Measurements from ENCODE around the gene CTNNA3. TPM values are rescaled to one million over a fixed set of nuclear protein-coding genes. Genes with fewer than 3 reads are reported as not detected.

The CTNNA3 gene
- total RNA-seq, 1 experiment from 2014 or later: 0.20 TPM

DNA sequence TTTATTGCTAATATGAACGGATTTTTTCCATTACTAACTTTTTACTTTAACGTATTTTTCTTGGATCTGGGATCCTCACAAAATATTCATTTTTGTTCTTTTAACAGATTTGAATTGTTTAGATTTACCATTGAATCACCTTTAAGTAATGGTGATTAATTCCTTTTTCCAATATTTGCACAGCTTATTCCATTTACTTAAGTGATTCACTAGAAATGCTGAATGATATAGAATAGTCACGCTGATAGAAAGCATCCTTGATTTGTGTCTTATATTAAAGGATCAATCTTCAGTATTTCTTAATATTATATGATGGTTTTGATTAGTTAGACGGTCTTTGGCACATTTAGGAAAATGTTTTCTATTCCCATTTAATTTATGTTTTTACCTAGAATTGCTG is 886.6 kb downstream of the CTNNA3 start:
- ChIA-PET POLR2A (no interaction called here), CTCF (no interaction called here)
- no peaks in the 10 kb centered on the region for H3K4me1 Mint-ChIP-seq (ENCODE audit: low read depth, unreplicated experiment)
- intact Hi-C loops (cut with micrococcal nuclease; ENCODE audit: unreplicated experiment): no loop called here
- Histone ChIP-seq H3K36me3 (ENCODE audit: control insufficient read depth, insufficient read depth, low read length) (no peaks in the 10 kb centered on the region), H3K9me3 (no peaks in the 10 kb centered on the region), H3K4me3 (ENCODE audit: low read depth, low read length) (no peak overlapping the region), H3K27me3 (replicated peaks; ENCODE audit: control insufficient read depth, insufficient read depth, low read length) (no peaks in the 10 kb centered on the region), H3K4me1 (no peaks in the 10 kb centered on the region)
- no peak for DNase-seq
- H3K4me3 Mint-ChIP-seq (ENCODE audit: unreplicated experiment): no peak overlapping the region
- H3K36me3 Mint-ChIP-seq (ENCODE audit: insufficient read depth, unreplicated experiment): no peaks in the 10 kb centered on the region
- TF ChIP-seq, protein P1, sequence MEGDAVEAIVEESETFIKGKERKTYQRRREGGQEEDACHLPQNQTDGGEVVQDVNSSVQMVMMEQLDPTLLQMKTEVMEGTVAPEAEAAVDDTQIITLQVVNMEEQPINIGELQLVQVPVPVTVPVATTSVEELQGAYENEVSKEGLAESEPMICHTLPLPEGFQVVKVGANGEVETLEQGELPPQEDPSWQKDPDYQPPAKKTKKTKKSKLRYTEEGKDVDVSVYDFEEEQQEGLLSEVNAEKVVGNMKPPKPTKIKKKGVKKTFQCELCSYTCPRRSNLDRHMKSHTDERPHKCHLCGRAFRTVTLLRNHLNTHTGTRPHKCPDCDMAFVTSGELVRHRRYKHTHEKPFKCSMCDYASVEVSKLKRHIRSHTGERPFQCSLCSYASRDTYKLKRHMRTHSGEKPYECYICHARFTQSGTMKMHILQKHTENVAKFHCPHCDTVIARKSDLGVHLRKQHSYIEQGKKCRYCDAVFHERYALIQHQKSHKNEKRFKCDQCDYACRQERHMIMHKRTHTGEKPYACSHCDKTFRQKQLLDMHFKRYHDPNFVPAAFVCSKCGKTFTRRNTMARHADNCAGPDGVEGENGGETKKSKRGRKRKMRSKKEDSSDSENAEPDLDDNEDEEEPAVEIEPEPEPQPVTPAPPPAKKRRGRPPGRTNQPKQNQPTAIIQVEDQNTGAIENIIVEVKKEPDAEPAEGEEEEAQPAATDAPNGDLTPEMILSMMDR (IDR thresholded peaks at IDR 0.05; ENCODE audit: insufficient read depth in 1 of 2, low read depth in 1 of 2, low read length in 1 of 2, severe bottlenecking in 1 of 2, unreplicated experiment in 1 of 2): no peak
- H3K9me3 Mint-ChIP-seq (ENCODE audit: unreplicated experiment): no peaks in the 10 kb centered on the region
- no peak overlapping the region for H3K27ac Mint-ChIP-seq (ENCODE audit: unreplicated experiment)
- peaks cover 11% of the 10 kb centered on the region for H3K27me3 Mint-ChIP-seq (ENCODE audit: insufficient read depth, unreplicated experiment)
- no TSS peak for BruUV-seq (replicated peaks)

DNA sequence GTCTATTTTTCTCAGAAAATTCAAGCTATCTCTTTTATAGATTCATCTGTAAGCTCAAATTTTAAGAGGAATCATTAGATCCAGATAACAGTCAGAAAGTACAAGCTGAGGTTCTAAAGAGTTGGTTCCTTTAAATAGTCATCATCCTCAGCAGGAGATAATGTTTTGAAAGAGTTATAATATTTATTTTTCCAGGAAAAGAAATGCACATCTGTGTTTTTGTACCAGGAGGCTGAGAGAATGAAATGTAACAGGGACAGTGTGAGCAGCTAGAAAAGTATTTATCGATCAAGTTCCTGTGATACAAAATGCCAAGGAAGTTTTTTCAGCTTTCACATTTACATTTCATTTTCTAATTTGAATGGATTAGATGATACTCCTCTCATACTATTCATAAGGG is 890.4 kb downstream of the CTNNA3 start:
- Mint-ChIP-seq H3K27ac (ENCODE audit: unreplicated experiment) (no peak overlapping the region), H3K9me3 (ENCODE audit: unreplicated experiment) (no peaks in the 10 kb centered on the region)

DNA sequence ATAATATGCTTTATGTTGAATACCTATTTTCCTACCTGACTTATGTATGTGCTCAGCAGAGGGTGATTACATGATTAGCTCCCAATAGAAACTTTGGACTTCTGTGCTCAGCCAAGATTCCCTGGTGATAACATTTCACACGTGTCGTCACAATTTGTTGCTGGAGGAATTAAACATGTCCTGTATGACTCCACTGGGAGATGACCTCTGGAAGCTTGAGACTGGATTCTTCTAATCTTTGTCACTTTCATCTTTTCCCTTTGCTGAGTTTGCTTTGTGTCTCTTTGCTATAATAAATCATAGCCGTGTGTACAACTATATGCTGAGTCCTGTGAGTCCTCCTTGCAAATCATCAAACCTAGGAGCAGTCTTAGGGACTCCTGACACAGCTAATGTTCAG is 891.0 kb downstream of the CTNNA3 start:
- no peaks in the 10 kb centered on the region for H3K36me3 ChIP-seq (ENCODE audit: control insufficient read depth, insufficient read depth, low read length)
- TF ChIP-seq, protein P1 (IDR thresholded peaks at IDR 0.05; ENCODE audit: insufficient read depth in 1 of 2, low read depth in 1 of 2, low read length in 1 of 2, severe bottlenecking in 1 of 2, unreplicated experiment in 1 of 2): no peak
- H3K9me3 ChIP-seq: no peaks in the 10 kb centered on the region
- H3K27me3 ChIP-seq (replicated peaks; ENCODE audit: control insufficient read depth, insufficient read depth, low read length): no peaks in the 10 kb centered on the region
- no peak for DNase-seq
- POLR2A ChIA-PET: no interaction called here
- H3K27me3 Mint-ChIP-seq (ENCODE audit: insufficient read depth, unreplicated experiment): peaks cover 2% of the 10 kb centered on the region
- H3K4me3 Mint-ChIP-seq (ENCODE audit: unreplicated experiment): no peak overlapping the region
- no peak overlapping the region for H3K4me3 ChIP-seq (ENCODE audit: low read depth, low read length)
- no peak overlapping the region for H3K27ac Mint-ChIP-seq (ENCODE audit: unreplicated experiment)
- BruUV-seq (replicated peaks): no TSS peak
- H3K4me1 Mint-ChIP-seq (ENCODE audit: low read depth, unreplicated experiment): no peaks in the 10 kb centered on the region
- intact Hi-C loops (cut with micrococcal nuclease; ENCODE audit: unreplicated experiment): no loop called here
- no peaks in the 10 kb centered on the region for H3K36me3 Mint-ChIP-seq (ENCODE audit: insufficient read depth, unreplicated experiment)
- H3K4me1 ChIP-seq: no peaks in the 10 kb centered on the region
- H3K9me3 Mint-ChIP-seq (ENCODE audit: unreplicated experiment): no peaks in the 10 kb centered on the region
- CTCF ChIA-PET: no interaction called here

More for the DNA sequence above, 890.4 kb downstream of the CTNNA3 start:
- no peaks in the 10 kb centered on the region for H3K36me3 Mint-ChIP-seq (ENCODE audit: insufficient read depth, unreplicated experiment)
- no peak for DNase-seq
- Histone ChIP-seq H3K27me3 (replicated peaks; ENCODE audit: control insufficient read depth, insufficient read depth, low read length) (no peaks in the 10 kb centered on the region), H3K9me3 (no peaks in the 10 kb centered on the region), H3K36me3 (ENCODE audit: control insufficient read depth, insufficient read depth, low read length) (no peaks in the 10 kb centered on the region), H3K4me3 (ENCODE audit: low read depth, low read length) (no peak overlapping the region), H3K4me1 (no peaks in the 10 kb centered on the region)
- no TSS peak for BruUV-seq (replicated peaks)
- peaks cover 6% of the 10 kb centered on the region for H3K27me3 Mint-ChIP-seq (ENCODE audit: insufficient read depth, unreplicated experiment)
- intact Hi-C loops (cut with micrococcal nuclease; ENCODE audit: unreplicated experiment): no loop called here
- ChIA-PET CTCF (no interaction called here), POLR2A (no interaction called here)
- no peaks in the 10 kb centered on the region for H3K4me1 Mint-ChIP-seq (ENCODE audit: low read depth, unreplicated experiment)
- no peak overlapping the region for H3K4me3 Mint-ChIP-seq (ENCODE audit: unreplicated experiment)
- TF ChIP-seq, protein P1 (IDR thresholded peaks at IDR 0.05; ENCODE audit: insufficient read depth in 1 of 2, low read depth in 1 of 2, low read length in 1 of 2, severe bottlenecking in 1 of 2, unreplicated experiment in 1 of 2): no peak

Data from Caco-2 (cell line).